MG63 (cell line): Measurements from ENCODE around the gene PPFIBP2. TPM values are rescaled to one million over a fixed set of nuclear protein-coding genes. Genes with fewer than 3 reads are reported as not detected.

ENCODE experiments used
- DNase-seq: peaks from one replicate; pipeline ENCODE4 v3.0.0-alpha.2; 2020
- H3K27me3 ChIP-seq: fragments of 250-450 bp; sonication (Bioruptor Pico); 2 replicates; pipeline ENCODE4 v1.5.1; 2020; ENCODE audit warnings: mild to moderate bottlenecking, moderate library complexity
- H3K36me3 ChIP-seq: fragments of 250-450 bp; sonication (Bioruptor Pico); 2 replicates; pipeline ENCODE4 v1.5.1; 2020; ENCODE audit warnings: mild to moderate bottlenecking, moderate library complexity
- H3K4me3 ChIP-seq: fragments of 250-450 bp; sonication (Bioruptor Pico); 2 replicates; pipeline ENCODE4 v1.5.1; 2020; ENCODE audit warnings: mild to moderate bottlenecking, moderate library complexity
- H3K9me3 ChIP-seq: fragments of 250-450 bp; sonication (Bioruptor Pico); 2 replicates; pipeline ENCODE4 v1.5.1; 2020; ENCODE audit warnings: mild to moderate bottlenecking, moderate library complexity
- total RNA-seq: library from RNA; depleted of rRNA; stranded (reverse); fragments of >200 nt; shearing (Covaris generic); gene quantifications from 2 replicates; pipeline ENCODE4 v1.2.3, GENCODE V29; 2014; ENCODE audit warnings: low replicate concordance

The PPFIBP2 gene
- total RNA-seq, 1 experiment from 2014 or later, result 12.3 TPM

- H3K9me3 ChIP-seq, result no peaks in the 10 kb centered on the region
- H3K27me3 ChIP-seq, result no peaks in the 10 kb centered on the region
- no peaks in the 10 kb centered on the region for H3K36me3 ChIP-seq
- no peak overlapping the region for H3K4me3 ChIP-seq
- DNase-seq, result no peak
These were observed 19.6 kb downstream of the PPFIBP2 start for GRCh38 chr11:7533199-7534041.

DNA sequence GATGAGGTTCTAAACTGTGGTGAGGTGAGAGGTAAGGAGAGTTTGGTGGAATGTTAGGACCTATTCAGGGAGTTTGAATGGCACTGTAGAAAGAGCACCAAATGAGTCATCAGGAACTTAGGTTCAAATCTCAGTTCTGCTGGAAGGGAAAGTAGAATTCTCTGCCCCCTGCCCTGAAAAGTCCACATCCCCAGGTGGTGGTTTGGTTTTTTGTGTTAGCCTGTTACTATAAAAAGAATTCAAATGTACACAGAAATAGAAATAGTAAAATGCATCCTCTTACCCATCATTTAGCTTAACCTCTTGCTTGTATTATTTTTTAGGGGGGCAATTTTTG lies 20.2 kb downstream of the PPFIBP2 start:
- DNase-seq, result no peak
- Histone ChIP-seq H3K36me3 (no peaks in the 10 kb centered on the region), H3K27me3 (no peaks in the 10 kb centered on the region), H3K9me3 (no peaks in the 10 kb centered on the region), H3K4me3 (no peak overlapping the region)

DNA sequence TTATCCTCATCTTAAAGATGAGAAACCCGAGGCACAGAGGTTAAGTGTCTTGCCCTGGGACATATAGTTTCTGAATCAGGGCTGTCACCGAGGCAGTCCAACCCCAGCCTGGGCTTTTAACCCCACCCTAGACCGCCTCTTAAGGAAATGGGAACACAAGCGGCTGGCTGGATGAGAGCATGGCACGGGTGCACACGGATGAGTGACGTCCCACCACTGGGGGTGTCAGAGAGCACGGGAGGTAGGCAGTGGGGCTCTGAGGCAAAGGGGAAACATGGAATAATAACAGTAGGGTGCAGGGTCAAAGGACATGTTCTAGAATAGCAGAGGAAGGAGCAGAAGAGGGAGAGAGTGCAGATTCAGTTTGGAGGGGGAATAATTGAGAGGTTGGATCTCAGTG lies 22.3 kb downstream of the PPFIBP2 start:
- H3K9me3 ChIP-seq, result no peaks in the 10 kb centered on the region
- H3K27me3 ChIP-seq, result no peaks in the 10 kb centered on the region
- DNase-seq, result no peak
- H3K36me3 ChIP-seq, result no peaks in the 10 kb centered on the region
- H3K4me3 ChIP-seq, result no peak overlapping the region

- Histone ChIP-seq H3K36me3 (no peaks in the 10 kb centered on the region), H3K4me3 (no peak overlapping the region), H3K9me3 (no peaks in the 10 kb centered on the region), H3K27me3 (no peaks in the 10 kb centered on the region)
- DNase-seq, result no peak
These were observed 23.5 kb downstream of the PPFIBP2 start for GRCh38 chr11:7537265-7537664.

- DNase-seq, result peak; percentile 16
- Histone ChIP-seq H3K4me3 (no peak overlapping the region), H3K9me3 (no peaks in the 10 kb centered on the region)
These were observed 24.2 kb downstream of the PPFIBP2 start for GRCh38 chr11:7538031-7538430.

GRCh38 chr11:7538466-7539454 lies 25.0 kb downstream of the PPFIBP2 start:
- no peak overlapping the region for H3K4me3 ChIP-seq
- no peaks in the 10 kb centered on the region for H3K36me3 ChIP-seq
- H3K27me3 ChIP-seq, result no peaks in the 10 kb centered on the region
- H3K9me3 ChIP-seq, result no peaks in the 10 kb centered on the region
- no peak for DNase-seq

More at GRCh38 chr11:7538031-7538430, 24.2 kb downstream of the PPFIBP2 start:
- H3K27me3 ChIP-seq, result no peaks in the 10 kb centered on the region
- H3K36me3 ChIP-seq, result no peaks in the 10 kb centered on the region

DNA sequence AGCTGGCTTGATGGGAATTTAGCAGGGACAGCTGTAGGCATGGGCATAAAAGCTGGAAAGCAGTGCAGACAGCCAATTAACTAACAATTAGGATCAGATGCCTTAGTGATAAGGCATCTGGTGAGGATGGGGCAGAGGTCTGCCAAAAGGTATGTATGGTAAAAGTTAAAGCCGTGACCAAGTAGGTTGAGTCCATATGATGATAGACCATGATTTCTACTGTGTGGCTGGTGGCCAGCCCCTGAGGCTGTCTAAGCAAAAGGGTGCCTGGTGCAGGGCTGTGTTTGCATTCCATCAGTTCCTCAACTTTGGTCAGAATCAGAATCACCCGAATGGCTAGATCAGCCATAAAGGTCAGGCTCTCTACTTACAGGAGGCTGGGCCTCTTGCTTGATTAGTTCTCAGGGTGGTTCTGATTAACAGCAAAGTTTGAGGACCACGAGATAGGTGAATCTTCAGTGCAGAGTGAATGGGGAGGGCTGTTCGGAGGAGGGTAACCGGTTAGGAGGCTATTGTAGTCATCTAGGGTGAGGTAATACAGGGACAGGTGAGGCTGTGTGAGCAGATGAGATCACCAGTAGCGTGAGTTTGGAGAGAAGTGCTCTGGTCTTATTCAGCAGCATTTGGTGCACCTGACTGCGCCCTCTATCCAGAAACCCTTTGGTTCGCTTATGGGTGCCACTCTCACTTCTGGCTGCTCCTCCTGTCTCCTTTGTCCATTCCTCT lies 27.2 kb downstream of the PPFIBP2 start:
- Histone ChIP-seq H3K36me3 (no peaks in the 10 kb centered on the region), H3K27me3 (no peaks in the 10 kb centered on the region), H3K9me3 (no peaks in the 10 kb centered on the region), H3K4me3 (no peak overlapping the region)
- DNase-seq, result no peak

DNA sequence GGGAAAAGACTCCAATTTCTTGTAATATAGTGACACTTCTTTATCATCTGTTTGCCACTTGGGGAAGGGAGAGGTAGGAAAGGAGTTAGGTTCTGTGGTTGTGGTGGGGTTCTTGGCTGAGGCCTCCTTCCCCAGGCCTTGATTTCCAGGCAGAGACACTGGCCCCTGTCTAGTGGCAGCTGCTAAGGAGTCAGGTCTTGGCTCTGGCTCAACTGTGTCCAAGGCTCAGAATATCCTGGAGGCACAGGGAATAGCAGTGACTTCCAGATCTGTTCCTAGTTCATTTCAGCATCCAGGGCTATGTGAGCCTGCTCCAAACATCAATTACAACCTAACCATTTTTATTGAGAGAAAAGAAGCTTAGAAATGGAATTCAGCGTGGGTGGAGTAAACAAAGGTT lies 29.5 kb downstream of the PPFIBP2 start:
- H3K36me3 ChIP-seq, result no peaks in the 10 kb centered on the region
- H3K9me3 ChIP-seq, result no peaks in the 10 kb centered on the region
- H3K4me3 ChIP-seq, result no peak overlapping the region
- DNase-seq, result no peak
- no peaks in the 10 kb centered on the region for H3K27me3 ChIP-seq

- no peak for DNase-seq
- no peaks in the 10 kb centered on the region for H3K27me3 ChIP-seq
- H3K9me3 ChIP-seq, result no peaks in the 10 kb centered on the region
- no peak overlapping the region for H3K4me3 ChIP-seq
- H3K36me3 ChIP-seq, result no peaks in the 10 kb centered on the region
These were observed 30.2 kb downstream of the PPFIBP2 start for GRCh38 chr11:7544021-7544420.

- Histone ChIP-seq H3K9me3 (no peaks in the 10 kb centered on the region), H3K36me3 (no peaks in the 10 kb centered on the region), H3K27me3 (no peaks in the 10 kb centered on the region), H3K4me3 (no peak overlapping the region)
- DNase-seq, result no peak
These were observed 31.8 kb downstream of the PPFIBP2 start for GRCh38 chr11:7545611-7546010.

- Histone ChIP-seq H3K9me3 (no peaks in the 10 kb centered on the region), H3K4me3 (no peak overlapping the region), H3K27me3 (no peaks in the 10 kb centered on the region), H3K36me3 (no peaks in the 10 kb centered on the region)
- peak; percentile 49 for DNase-seq
These were observed 32.6 kb downstream of the PPFIBP2 start for GRCh38 chr11:7546324-7546791.

GRCh38 chr11:7547687-7548086 lies 33.9 kb downstream of the PPFIBP2 start:
- no peaks in the 10 kb centered on the region for H3K9me3 ChIP-seq
- DNase-seq, result no peak
- H3K36me3 ChIP-seq, result no peaks in the 10 kb centered on the region
- H3K4me3 ChIP-seq, result no peak overlapping the region
- H3K27me3 ChIP-seq, result no peaks in the 10 kb centered on the region

DNA sequence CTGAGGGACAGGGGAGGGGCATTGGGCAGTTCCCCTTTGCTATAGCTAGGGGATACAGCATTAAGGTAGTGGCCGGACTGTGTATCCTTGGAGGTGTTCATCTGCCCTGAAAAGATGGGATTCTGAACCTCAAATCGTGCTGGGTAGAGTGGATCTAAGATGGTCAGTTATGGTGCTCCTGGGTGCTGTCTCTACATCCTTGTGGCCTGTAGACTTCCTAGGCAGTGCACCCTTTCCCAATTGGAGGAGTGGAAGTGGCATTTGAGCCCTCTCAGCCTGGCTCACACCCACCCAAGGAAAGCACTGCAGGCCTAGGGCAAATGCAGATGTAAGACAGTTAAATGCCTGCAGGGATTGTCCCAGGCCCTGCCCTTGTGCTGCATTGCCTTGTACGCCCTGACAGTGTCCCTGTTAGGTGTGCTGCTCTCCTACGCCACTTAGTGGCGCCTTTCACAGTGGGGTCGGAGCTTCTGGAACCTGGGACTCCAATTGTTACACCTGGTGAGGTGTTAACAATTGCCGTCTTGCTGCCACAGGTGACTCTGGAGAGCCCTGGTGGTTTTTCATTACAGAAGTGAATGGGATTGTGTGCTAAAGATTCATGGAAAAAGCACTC lies 35.0 kb downstream of the PPFIBP2 start:
- Histone ChIP-seq H3K27me3 (no peaks in the 10 kb centered on the region), H3K4me3 (no peak overlapping the region), H3K9me3 (no peaks in the 10 kb centered on the region), H3K36me3 (no peaks in the 10 kb centered on the region)
- no peak for DNase-seq

DNA sequence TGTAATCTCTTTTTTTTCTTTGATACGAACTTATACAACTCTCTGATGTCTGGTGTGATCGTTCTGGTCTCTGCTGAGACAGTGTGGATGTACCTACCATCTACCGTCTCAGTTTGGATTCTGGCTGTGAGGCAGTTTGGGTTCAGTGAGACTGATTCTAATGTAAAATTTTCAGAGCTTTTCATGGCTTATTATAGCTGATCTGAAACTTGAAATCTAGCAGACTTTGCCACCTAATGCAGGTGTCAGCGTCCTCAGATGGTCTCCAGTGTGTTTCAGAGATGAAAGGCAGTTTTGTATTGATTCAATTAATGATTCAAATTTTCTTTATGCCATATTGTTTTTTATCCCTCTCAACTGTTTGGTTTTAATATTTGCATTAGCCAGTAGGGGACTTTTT lies 35.9 kb downstream of the PPFIBP2 start:
- Histone ChIP-seq H3K4me3 (no peak overlapping the region), H3K9me3 (no peaks in the 10 kb centered on the region), H3K36me3 (no peaks in the 10 kb centered on the region), H3K27me3 (no peaks in the 10 kb centered on the region)
- DNase-seq, result no peak

DNA sequence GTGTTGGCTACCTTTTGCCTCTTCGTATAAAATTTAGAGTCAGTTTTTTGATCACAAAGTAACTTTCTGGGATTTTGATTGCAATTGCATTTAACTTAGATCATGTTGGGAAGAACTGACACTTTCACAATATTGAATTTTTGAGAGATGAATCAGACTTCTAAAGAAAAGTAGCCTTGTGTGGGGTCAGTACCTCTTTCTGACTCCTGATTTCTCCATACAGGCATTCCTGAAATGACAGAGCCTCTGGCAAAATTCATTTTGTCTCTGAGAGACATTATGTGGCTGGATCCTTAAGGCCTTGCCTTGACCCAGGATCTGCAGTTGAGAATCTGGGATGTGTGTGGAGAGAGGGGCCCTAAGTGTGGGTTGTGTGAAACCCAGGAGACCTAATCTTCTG lies 37.8 kb downstream of the PPFIBP2 start:
- Histone ChIP-seq H3K27me3 (no peaks in the 10 kb centered on the region), H3K9me3 (no peaks in the 10 kb centered on the region), H3K4me3 (no peak overlapping the region), H3K36me3 (no peaks in the 10 kb centered on the region)
- no peak for DNase-seq

DNA sequence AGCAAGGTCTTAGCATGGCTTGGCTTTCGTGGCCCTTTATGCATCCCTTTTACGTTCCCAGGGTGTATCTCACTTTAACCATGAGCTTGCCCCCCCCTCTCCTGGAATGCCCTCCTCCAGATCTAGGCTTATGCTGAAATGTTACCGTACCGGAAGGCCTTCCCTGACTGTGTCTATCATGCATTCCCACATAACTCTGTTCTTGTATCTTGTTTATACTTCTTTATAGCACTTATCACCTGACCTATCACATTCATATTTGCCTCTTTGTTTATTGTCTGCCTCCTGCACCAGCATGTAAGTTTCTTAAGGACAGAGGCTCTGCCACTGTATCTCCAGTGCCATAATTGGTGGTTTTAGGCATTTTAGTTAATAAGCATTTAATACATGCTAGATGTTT lies 38.9 kb downstream of the PPFIBP2 start:
- Histone ChIP-seq H3K9me3 (no peaks in the 10 kb centered on the region), H3K27me3 (no peaks in the 10 kb centered on the region), H3K4me3 (no peak overlapping the region), H3K36me3 (no peaks in the 10 kb centered on the region)
- no peak for DNase-seq
